ENCODE results near the gene MRPL48.
A peak's percentile ranks its signal among the peaks of the same experiment; 100 is the strongest.
"Not testable (repeated sequence)": the region's sequence is repeated elsewhere in the genome, so short reads cannot be mapped to it uniquely, and the experiment has no call there.

MRPL48 gene

GRCh38 chr11:73766763-73767162 is 20.9 kb upstream of the MRPL48 start:
- no peak for DNase-seq
- in situ Hi-C loops (cut with MboI; ENCODE audit: low pct_unique_long_range_greater_than_20kb, low sequenced_read_pairs): no loop called here

- DNase-seq; in situ Hi-C loops (cut with MboI; ENCODE audit: low pct_unique_long_range_greater_than_20kb, low sequenced_read_pairs): not testable (repeated sequence)
These were observed 16.9 kb upstream of the MRPL48 start for GRCh38 chr11:73770811-73771210.

- in situ Hi-C loops (cut with MboI; ENCODE audit: low pct_unique_long_range_greater_than_20kb, low sequenced_read_pairs): no loop called here
- peak; percentile 99 for DNase-seq
These were observed 8.4 kb upstream of the MRPL48 start for GRCh38 chr11:73779084-73779902.

- DNase-seq: no peak
- in situ Hi-C loops (cut with MboI; ENCODE audit: low pct_unique_long_range_greater_than_20kb, low sequenced_read_pairs): no loop called here
These were observed 6.4 kb upstream of the MRPL48 start for GRCh38 chr11:73781303-73781702.

GRCh38 chr11:73783483-73784020 is 4.1 kb upstream of the MRPL48 start:
- no peak for DNase-seq
- in situ Hi-C loops (cut with MboI; ENCODE audit: low pct_unique_long_range_greater_than_20kb, low sequenced_read_pairs): no loop called here

- in situ Hi-C loops (cut with MboI; ENCODE audit: low pct_unique_long_range_greater_than_20kb, low sequenced_read_pairs): no loop called here
These were observed 3.5 kb upstream of the MRPL48 start for GRCh38 chr11:73784080-73784634.

DNA sequence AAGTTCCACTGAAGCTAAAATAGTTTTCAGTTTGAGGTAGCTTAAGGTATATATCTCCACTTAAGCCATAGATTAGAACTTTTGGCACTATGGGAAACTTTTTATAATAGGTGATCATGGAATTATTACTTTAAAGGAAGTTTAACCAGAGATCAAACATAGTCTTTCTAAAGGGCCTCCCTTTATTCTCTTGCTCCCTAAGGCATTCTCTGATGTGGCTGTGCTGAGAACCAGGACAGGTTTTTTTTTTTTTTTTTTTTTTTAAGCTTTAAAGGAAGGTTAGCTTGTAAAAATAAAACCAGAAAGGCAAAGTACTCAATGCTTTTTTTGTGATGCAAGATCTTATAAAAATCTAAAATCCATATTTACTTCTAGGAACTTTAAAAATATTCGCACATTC is 2.9 kb upstream of the MRPL48 start:
- in situ Hi-C loops (cut with MboI; ENCODE audit: low pct_unique_long_range_greater_than_20kb, low sequenced_read_pairs): no loop called here
- no peak for DNase-seq

More at GRCh38 chr11:73784080-73784634, 3.5 kb upstream of the MRPL48 start:
- no peak for DNase-seq

GRCh38 chr11:73785467-73785866 is 2.2 kb upstream of the MRPL48 start:
- DNase-seq; in situ Hi-C loops (cut with MboI; ENCODE audit: low pct_unique_long_range_greater_than_20kb, low sequenced_read_pairs): not testable (repeated sequence)

GRCh38 chr11:73787051-73787642 is 527 bp upstream of the MRPL48 start:
- DNase-seq: no peak
- in situ Hi-C loops (cut with MboI; ENCODE audit: low pct_unique_long_range_greater_than_20kb, low sequenced_read_pairs): no loop called here

DNA sequence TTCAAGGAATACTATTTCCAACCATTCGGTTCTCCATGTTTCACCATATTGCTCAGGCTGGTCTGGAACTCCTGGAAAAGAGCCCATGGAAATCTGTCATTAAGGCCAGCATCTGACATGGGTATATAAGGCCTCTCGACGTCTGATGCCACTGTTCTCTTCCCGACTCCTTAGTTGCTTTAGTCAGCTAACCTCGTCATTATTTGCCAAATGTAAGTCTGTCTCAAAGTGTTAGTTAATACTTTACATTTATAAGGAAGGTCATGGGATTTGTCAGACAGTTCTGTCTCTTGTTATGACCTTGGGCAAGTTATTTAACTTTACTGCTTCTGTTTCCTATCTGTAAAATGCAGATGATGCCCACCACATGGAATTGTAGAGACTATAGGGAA is 1.6 kb downstream of the MRPL48 start:
- in situ Hi-C loops (cut with MboI; ENCODE audit: low pct_unique_long_range_greater_than_20kb, low sequenced_read_pairs): no loop called here
- DNase-seq: no peak

- in situ Hi-C loops (cut with MboI; ENCODE audit: low pct_unique_long_range_greater_than_20kb, low sequenced_read_pairs): no loop called here
- peak; percentile 23 for DNase-seq
These were observed 4.9 kb downstream of the MRPL48 start for GRCh38 chr11:73792584-73792983.

DNA sequence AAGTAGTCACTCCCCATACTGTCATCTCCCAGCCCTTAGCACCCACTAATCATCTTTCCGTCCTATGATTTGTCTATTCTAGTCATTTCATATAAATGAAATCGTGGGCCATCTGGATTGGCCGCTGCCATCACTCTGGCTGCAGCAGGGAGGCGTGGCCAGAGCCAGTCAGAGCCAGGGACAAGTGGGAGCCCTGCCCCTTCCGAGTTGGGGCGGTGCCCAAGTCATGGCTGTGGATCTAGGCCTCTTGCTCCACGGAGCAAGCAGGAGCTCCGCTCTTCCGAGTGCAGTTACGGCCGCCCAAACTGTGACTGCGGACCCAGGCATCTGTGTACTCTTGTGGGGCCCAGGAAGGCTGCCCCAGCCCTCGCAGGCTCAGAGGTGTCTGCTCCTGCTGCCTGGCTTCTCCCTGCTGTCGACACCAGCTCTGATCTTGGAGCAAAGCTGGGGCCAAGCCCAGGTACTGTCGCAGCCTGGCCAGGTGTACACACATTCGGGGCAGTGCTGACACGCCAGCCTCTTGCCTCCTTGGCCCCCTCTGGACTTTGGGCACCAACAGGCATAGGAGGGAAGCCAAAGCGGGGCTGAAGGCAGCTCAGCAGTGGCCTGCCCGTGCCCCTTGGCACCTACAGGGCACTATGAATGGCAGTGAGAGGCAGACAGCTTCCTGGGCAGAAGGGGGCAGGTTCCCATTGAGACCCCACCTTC is 8.4 kb downstream of the MRPL48 start:
- no peak for DNase-seq
- in situ Hi-C loops (cut with MboI; ENCODE audit: low pct_unique_long_range_greater_than_20kb, low sequenced_read_pairs): no loop called here

DNA sequence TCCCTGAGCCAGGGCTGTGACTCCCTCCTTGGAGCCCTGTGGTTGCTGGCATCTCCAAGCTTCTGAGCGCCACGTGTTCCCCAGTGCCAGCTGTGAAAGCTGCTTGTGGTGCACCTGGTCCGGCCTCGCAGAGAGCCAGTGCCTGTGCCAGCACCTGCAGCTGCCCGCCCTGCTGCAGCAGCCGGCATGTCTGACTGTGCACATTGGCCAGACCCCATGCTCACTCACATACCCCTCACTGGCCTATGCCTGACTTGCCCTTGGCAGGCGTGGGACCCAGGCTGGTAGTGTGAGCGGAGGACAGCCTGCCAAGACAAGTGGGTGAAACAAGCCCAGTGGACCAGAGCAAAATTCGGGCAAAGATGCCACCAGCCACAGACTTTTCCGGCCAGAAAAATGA is 9.8 kb downstream of the MRPL48 start:
- in situ Hi-C loops (cut with MboI; ENCODE audit: low pct_unique_long_range_greater_than_20kb, low sequenced_read_pairs): no loop called here
- no peak for DNase-seq

- in situ Hi-C loops (cut with MboI; ENCODE audit: low pct_unique_long_range_greater_than_20kb, low sequenced_read_pairs): no loop called here
- DNase-seq: no peak
These were observed 12.7 kb downstream of the MRPL48 start for GRCh38 chr11:73800276-73800806.

DNA sequence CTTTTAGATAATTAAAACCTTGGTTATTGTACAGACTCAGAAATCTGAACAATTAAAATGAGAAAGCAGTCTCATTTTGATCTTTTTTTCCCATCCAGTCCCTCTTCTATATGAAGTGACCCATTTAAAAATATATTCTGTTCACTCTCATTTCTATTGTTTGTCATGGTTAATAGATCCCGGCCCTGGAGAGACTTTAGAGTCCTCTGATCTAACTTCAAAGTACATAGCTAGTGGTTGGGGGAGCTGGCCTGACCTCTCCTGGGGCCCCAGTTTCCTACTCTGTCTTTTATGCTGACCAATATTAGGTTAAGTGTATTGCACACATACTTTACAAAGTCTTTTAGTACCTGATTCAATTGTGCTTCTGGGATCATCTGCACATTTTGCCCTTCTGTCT is 13.5 kb downstream of the MRPL48 start:
- DNase-seq: no peak
- in situ Hi-C loops (cut with MboI; ENCODE audit: low pct_unique_long_range_greater_than_20kb, low sequenced_read_pairs): no loop called here

DNA sequence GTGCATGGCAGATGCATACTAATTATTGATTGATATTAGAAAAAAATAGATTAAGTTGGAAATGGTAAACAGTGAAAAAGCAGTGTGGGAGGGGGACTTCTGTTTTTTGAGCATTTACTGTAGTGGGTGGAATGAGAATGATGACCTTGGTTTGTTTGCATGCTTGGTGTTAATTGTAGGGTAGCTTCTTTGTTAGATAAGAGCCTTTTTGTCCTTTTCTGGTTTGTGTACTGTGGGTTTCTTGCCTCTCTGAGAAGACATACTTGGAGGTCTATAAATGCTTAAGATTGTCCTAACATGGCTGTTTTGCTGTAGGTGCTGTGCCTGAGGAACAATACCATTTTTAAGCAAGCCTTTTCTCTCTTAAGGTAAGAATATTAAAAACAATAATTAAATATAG is 17.0 kb downstream of the MRPL48 start:
- in situ Hi-C loops (cut with MboI; ENCODE audit: low pct_unique_long_range_greater_than_20kb, low sequenced_read_pairs): no loop called here
- no peak for DNase-seq

DNA sequence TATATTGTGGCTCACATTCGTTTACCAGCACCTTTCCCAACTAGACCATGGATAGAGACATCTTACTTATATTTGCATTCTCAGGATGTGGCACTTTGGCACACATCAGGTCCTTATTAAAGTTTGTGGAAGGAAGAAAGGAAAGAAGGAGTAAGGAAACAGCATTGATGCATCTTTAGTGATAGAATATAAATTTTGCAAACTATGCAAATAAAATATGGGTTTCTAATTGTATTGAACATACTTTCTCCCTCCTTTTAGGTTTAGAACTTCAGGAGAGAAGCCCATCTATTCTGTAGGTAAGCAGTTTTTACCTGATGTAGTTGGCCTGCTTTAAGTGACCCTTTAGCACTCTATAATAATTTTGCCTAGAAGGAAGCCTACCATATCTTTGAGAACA is 20.4 kb downstream of the MRPL48 start:
- in situ Hi-C loops (cut with MboI; ENCODE audit: low pct_unique_long_range_greater_than_20kb, low sequenced_read_pairs): no loop called here
- DNase-seq: no peak

DNA sequence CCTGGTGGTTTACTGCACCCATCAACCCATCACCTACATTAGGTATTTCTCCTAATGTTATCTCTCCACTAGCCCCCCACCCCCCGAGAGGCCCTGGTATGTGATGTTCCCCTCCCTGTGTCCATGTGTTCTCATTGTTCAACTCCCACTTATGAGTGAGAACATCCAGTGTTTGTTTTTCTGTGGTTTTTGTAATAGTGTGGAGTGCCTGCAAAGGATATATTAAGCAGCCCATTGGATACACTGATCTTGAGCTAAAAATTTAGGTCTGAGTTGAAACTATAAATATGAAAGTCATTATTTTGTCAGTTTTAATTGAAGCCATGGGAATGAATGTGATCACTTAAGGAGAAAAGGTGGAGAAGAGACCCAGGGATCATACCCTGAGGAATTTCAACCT is 23.0 kb downstream of the MRPL48 start:
- in situ Hi-C loops (cut with MboI; ENCODE audit: low pct_unique_long_range_greater_than_20kb, low sequenced_read_pairs): no loop called here

DNA sequence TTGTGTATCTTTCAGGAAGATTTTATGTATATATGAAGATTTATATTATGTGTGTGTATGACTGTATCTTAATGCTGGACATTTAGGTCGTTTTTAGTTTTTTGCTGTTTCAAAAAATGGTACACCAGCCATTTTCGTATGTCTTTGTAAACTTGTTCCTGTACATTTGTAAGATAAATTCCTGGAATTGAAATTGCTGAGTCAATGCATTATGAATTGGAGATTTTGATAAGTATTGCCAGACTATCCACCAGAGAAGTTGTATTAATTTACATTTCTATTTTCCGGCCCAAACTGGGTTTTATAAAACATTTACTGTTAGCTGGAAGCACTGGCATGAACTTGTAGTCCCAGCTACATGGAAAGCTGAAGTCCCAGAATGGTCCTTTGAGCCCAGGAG is 24.6 kb downstream of the MRPL48 start:
- in situ Hi-C loops (cut with MboI; ENCODE audit: low pct_unique_long_range_greater_than_20kb, low sequenced_read_pairs): no loop called here
- no peak for DNase-seq

More for the DNA sequence above, 23.0 kb downstream of the MRPL48 start:
- no peak for DNase-seq

All from KBM-7 (cell line).